Measurements from ENCODE around the gene DIAPH3. TPM values are rescaled to one million over a fixed set of nuclear protein-coding genes. Genes with fewer than 3 reads are reported as not detected.

The DIAPH3 gene
- total and polyA plus RNA-seq, 2 of the 8 experiments (the other 6 are each of a cell fraction or from before 2014, with no cell fraction given), result 8.0 to 30.8 TPM

DNA sequence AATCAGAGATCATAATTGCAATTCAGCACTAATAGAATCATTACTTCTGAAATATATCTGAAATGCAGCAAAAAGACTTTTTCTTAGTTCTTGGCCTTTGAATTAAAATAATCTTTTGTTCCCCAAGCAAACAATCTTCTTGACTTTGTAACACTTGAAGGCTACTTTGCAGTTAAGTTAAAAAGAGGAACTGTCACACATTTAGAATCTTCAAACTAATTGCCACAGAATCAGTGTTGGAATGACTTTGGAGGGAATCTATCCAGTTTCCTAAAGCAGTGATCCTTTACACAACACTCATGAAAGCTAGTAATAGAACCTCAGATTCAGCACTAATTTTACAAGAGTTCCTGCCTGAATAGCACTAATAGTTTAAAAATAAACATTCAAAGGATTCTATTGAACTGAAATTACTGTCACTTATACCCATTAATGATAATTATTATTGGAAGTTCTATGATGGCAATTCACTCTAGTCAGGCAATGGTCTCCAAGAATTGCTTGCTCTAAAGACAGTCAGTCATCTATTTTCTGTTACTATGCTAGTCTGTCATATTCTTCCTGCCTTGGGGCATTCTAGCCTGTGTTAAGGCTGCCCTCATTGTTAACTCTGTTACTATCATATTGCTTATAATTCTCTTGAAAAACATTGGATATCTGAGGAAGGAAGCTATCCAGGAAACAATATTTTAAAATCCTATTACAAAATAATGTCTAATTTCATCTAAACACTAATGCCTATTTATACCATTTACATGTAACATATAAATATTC is 362.4 kb downstream of the DIAPH3 start (continued):
- TF ChIP-seq, protein P1, sequence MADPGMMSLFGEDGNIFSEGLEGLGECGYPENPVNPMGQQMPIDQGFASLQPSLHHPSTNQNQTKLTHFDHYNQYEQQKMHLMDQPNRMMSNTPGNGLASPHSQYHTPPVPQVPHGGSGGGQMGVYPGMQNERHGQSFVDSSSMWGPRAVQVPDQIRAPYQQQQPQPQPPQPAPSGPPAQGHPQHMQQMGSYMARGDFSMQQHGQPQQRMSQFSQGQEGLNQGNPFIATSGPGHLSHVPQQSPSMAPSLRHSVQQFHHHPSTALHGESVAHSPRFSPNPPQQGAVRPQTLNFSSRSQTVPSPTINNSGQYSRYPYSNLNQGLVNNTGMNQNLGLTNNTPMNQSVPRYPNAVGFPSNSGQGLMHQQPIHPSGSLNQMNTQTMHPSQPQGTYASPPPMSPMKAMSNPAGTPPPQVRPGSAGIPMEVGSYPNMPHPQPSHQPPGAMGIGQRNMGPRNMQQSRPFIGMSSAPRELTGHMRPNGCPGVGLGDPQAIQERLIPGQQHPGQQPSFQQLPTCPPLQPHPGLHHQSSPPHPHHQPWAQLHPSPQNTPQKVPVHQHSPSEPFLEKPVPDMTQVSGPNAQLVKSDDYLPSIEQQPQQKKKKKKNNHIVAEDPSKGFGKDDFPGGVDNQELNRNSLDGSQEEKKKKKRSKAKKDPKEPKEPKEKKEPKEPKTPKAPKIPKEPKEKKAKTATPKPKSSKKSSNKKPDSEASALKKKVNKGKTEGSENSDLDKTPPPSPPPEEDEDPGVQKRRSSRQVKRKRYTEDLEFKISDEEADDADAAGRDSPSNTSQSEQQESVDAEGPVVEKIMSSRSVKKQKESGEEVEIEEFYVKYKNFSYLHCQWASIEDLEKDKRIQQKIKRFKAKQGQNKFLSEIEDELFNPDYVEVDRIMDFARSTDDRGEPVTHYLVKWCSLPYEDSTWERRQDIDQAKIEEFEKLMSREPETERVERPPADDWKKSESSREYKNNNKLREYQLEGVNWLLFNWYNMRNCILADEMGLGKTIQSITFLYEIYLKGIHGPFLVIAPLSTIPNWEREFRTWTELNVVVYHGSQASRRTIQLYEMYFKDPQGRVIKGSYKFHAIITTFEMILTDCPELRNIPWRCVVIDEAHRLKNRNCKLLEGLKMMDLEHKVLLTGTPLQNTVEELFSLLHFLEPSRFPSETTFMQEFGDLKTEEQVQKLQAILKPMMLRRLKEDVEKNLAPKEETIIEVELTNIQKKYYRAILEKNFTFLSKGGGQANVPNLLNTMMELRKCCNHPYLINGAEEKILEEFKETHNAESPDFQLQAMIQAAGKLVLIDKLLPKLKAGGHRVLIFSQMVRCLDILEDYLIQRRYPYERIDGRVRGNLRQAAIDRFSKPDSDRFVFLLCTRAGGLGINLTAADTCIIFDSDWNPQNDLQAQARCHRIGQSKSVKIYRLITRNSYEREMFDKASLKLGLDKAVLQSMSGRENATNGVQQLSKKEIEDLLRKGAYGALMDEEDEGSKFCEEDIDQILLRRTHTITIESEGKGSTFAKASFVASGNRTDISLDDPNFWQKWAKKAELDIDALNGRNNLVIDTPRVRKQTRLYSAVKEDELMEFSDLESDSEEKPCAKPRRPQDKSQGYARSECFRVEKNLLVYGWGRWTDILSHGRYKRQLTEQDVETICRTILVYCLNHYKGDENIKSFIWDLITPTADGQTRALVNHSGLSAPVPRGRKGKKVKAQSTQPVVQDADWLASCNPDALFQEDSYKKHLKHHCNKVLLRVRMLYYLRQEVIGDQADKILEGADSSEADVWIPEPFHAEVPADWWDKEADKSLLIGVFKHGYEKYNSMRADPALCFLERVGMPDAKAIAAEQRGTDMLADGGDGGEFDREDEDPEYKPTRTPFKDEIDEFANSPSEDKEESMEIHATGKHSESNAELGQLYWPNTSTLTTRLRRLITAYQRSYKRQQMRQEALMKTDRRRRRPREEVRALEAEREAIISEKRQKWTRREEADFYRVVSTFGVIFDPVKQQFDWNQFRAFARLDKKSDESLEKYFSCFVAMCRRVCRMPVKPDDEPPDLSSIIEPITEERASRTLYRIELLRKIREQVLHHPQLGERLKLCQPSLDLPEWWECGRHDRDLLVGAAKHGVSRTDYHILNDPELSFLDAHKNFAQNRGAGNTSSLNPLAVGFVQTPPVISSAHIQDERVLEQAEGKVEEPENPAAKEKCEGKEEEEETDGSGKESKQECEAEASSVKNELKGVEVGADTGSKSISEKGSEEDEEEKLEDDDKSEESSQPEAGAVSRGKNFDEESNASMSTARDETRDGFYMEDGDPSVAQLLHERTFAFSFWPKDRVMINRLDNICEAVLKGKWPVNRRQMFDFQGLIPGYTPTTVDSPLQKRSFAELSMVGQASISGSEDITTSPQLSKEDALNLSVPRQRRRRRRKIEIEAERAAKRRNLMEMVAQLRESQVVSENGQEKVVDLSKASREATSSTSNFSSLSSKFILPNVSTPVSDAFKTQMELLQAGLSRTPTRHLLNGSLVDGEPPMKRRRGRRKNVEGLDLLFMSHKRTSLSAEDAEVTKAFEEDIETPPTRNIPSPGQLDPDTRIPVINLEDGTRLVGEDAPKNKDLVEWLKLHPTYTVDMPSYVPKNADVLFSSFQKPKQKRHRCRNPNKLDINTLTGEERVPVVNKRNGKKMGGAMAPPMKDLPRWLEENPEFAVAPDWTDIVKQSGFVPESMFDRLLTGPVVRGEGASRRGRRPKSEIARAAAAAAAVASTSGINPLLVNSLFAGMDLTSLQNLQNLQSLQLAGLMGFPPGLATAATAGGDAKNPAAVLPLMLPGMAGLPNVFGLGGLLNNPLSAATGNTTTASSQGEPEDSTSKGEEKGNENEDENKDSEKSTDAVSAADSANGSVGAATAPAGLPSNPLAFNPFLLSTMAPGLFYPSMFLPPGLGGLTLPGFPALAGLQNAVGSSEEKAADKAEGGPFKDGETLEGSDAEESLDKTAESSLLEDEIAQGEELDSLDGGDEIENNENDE (IDR thresholded peaks at IDR 0.05; ENCODE audit: insufficient replicate concordance, low read length), result no peak
- no peak for TF ChIP-seq PHF8 (conservative IDR thresholded peaks at IDR 0.05; ENCODE audit: low read depth, low read length)
- TF ChIP-seq KDM4A (IDR thresholded peaks at IDR 0.05; ENCODE audit: low read depth, low read length, severe bottlenecking), result no peak
- TF ChIP-seq SIRT6 (IDR thresholded peaks at IDR 0.05; ENCODE audit: low read length), result no peak
- no peak for TF ChIP-seq KDM1A (IDR thresholded peaks at IDR 0.05; ENCODE audit: borderline replicate concordance, low read length)
- TF ChIP-seq HDAC6 (IDR thresholded peaks at IDR 0.05; ENCODE audit: low read depth, low read length), result no peak
- TF ChIP-seq, protein P2, sequence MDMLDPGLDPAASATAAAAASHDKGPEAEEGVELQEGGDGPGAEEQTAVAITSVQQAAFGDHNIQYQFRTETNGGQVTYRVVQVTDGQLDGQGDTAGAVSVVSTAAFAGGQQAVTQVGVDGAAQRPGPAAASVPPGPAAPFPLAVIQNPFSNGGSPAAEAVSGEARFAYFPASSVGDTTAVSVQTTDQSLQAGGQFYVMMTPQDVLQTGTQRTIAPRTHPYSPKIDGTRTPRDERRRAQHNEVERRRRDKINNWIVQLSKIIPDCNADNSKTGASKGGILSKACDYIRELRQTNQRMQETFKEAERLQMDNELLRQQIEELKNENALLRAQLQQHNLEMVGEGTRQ (IDR thresholded peaks at IDR 0.05; ENCODE audit: low read length), result no peak
- no peak for TF ChIP-seq RNF2 (IDR thresholded peaks at IDR 0.05; ENCODE audit: borderline replicate concordance, low read depth, low read length, missing control alignments, poor library complexity, severe bottlenecking)

All from H1 (cell line).